CD14-positive monocyte (primary cell): ENCODE measurements around the gene KCNE4. TPM values are rescaled to one million over a fixed set of nuclear protein-coding genes. Genes with fewer than 3 reads are reported as not detected.

ENCODE experiments used
- DNase-seq, 3 donors: peaks; one replicate each; pipeline ENCODE4 v3.0.0-alpha.2; 2011 to 2022
- H2AFZ ChIP-seq: 2 replicates; pipeline ENCODE4 v1.6.0; 2012; ENCODE audit warnings: mild to moderate bottlenecking, low read depth, low read length, inconsistent platforms; ENCODE audit not compliant: insufficient read depth, poor library complexity, severe bottlenecking
- H3K27ac ChIP-seq, 2 donors: 1 replicate in 1 of 2; 2 replicates in 1 of 2; pipeline ENCODE4 v1.5.1; 2012 to 2013; ENCODE audit warnings: low read length in 2 of 2, control low read depth in 1 of 2, inconsistent platforms in 1 of 2, low read depth in 1 of 2, mild to moderate bottlenecking in 1 of 2
- H3K27me3 ChIP-seq, 2 donors: one replicate each; pipeline versions ENCODE4 v1.6.0 to v1.6.1; 2011 to 2013; ENCODE audit warnings: low read length in 2 of 2; ENCODE audit not compliant: control insufficient read depth in 2 of 2, insufficient read depth in 2 of 2
- H3K36me3 ChIP-seq, 2 donors: replicated peaks in 1 of 2; 1 replicate in 1 of 2; 2 replicates in 1 of 2; pipeline versions ENCODE4 v1.5.1 to v1.6.1; 2012 to 2013; ENCODE audit warnings: low read length in 2 of 2, control low read depth in 1 of 2, inconsistent platforms in 1 of 2, mild to moderate bottlenecking in 1 of 2; ENCODE audit not compliant: insufficient read depth in 2 of 2, control insufficient read depth in 1 of 2
- H3K4me1 ChIP-seq, 2 donors: 1 replicate in 1 of 2; 2 replicates in 1 of 2; pipeline versions ENCODE4 v1.5.1 to v1.6.1; 2012 to 2013; ENCODE audit warnings: low read length in 2 of 2, control low read depth in 1 of 2, inconsistent platforms in 1 of 2, mild to moderate bottlenecking in 1 of 2, moderate library complexity in 1 of 2; ENCODE audit not compliant: insufficient read depth in 2 of 2, control insufficient read depth in 1 of 2
- H3K4me2 ChIP-seq: replicated peaks from 2 replicates; pipeline ENCODE3; 2012; ENCODE audit warnings: low read length, moderate library complexity, mild to moderate bottlenecking; ENCODE audit not compliant: poor library complexity, severe bottlenecking; ENCODE audit errors: extremely low read depth
- H3K4me3 ChIP-seq, 3 experiments: fragments of 200-600 bp in 1 of 3; sonication (generic) in 1 of 3; replicated peaks in 1 of 3; 1 replicate in 2 of 3; 2 replicates in 1 of 3; pipeline ENCODE4 v1.5.1; 2011 to 2013; ENCODE audit warnings: low read length in 3 of 3, mild to moderate bottlenecking in 3 of 3, control low read depth in 2 of 3, low read depth in 2 of 3, inconsistent platforms in 1 of 3, moderate library complexity in 1 of 3
- H3K79me2 ChIP-seq: 2 replicates; pipeline ENCODE4 v1.6.0; 2012; ENCODE audit warnings: mild to moderate bottlenecking, control low read depth, inconsistent platforms, low read length, moderate library complexity; ENCODE audit not compliant: insufficient read depth
- H3K9ac ChIP-seq: 2 replicates; pipeline ENCODE4 v1.6.0; 2017; ENCODE audit warnings: low read length, mild to moderate bottlenecking; ENCODE audit not compliant: insufficient read depth, poor library complexity, severe bottlenecking
- H3K9me3 ChIP-seq, 2 donors: replicated peaks in 1 of 2; 1 replicate in 1 of 2; 2 replicates in 1 of 2; pipeline versions ENCODE4 v1.5.1 to v1.6.1; 2012 to 2013; ENCODE audit warnings: low read length in 2 of 2, control low read depth in 1 of 2; ENCODE audit not compliant: control insufficient read depth in 1 of 2, insufficient read depth in 1 of 2
- H4K20me1 ChIP-seq: 2 replicates; pipeline ENCODE4 v1.6.0; 2012; ENCODE audit warnings: mild to moderate bottlenecking, low read length, control low read depth, moderate library complexity; ENCODE audit not compliant: insufficient read depth
- H3K27ac Mint-ChIP-seq, 7 donors: one replicate each; pipeline ENCODE4 v1.8.0; 2020; ENCODE audit warnings: mild to moderate bottlenecking in 7 of 7, mixed read lengths in 7 of 7, moderate library complexity in 6 of 7, inconsistent platforms in 2 of 7
- H3K27me3 Mint-ChIP-seq, 3 donors: one replicate each; pipeline ENCODE4 v1.8.0; 2021 to 2022; ENCODE audit warnings: low read depth in 3 of 3, mild to moderate bottlenecking in 3 of 3, mixed read lengths in 3 of 3, moderate library complexity in 3 of 3, inconsistent platforms in 1 of 3
- H3K36me3 Mint-ChIP-seq, 2 donors: one replicate each; pipeline ENCODE4 v1.8.0; 2020; ENCODE audit warnings: mixed read lengths in 2 of 2, inconsistent platforms in 1 of 2, mild to moderate bottlenecking in 1 of 2
- H3K4me1 Mint-ChIP-seq: one replicate; pipeline ENCODE4 v1.8.0; 2020; ENCODE audit warnings: mild to moderate bottlenecking, mixed read lengths
- H3K4me3 Mint-ChIP-seq, 2 donors: one replicate each; pipeline ENCODE4 v1.8.0; 2020; ENCODE audit warnings: mild to moderate bottlenecking in 2 of 2, mixed read lengths in 2 of 2, moderate library complexity in 1 of 2
- H3K9me3 Mint-ChIP-seq, 7 donors: one replicate each; pipeline ENCODE4 v1.8.0; 2020 to 2022; ENCODE audit warnings: mixed read lengths in 7 of 7, mild to moderate bottlenecking in 6 of 7, moderate library complexity in 6 of 7, inconsistent platforms in 2 of 7
- CTCF ChIP-seq: fragments of 200-600 bp; IDR thresholded peaks from one replicate; pipeline ENCODE4 v1.8.0; 2022; ENCODE audit warnings: antibody characterized with exemption, mild to moderate bottlenecking
- WGBS: methylation state at CpG from one replicate; pipeline ENCODE4 v1.1.5; 2013; ENCODE audit warnings: missing lambda C conversion rate; ENCODE audit not compliant: insufficient coverage; 5-methylcytosine and 5-hydroxymethylcytosine counted together
- intact Hi-C, 2 donors: fragments of 100-400 bp; cut with micrococcal nuclease; formaldehyde crosslinking; loops; one replicate each; pipeline versions ENCODE4 v1.15.0 to v1.15.1; 2023
- polyA plus RNA-seq, 3 donors: library from polyadenylated mRNA; depleted of rRNA in 1 of 3; unstranded in 2 of 3; stranded (reverse) in 1 of 3; fragments of 300-500 nt in 2 of 3; fragments of >200 nt in 1 of 3; fragmentation: Illumina TruSeq in 2 of 3; gene quantifications; 1 replicate in 2 of 3; 2 replicates in 1 of 3; pipeline ENCODE4 v1.2.3, GENCODE V29; 2012 to 2021

KCNE4 gene
- polyA plus RNA-seq, 3 donors, result not detected

DNA sequence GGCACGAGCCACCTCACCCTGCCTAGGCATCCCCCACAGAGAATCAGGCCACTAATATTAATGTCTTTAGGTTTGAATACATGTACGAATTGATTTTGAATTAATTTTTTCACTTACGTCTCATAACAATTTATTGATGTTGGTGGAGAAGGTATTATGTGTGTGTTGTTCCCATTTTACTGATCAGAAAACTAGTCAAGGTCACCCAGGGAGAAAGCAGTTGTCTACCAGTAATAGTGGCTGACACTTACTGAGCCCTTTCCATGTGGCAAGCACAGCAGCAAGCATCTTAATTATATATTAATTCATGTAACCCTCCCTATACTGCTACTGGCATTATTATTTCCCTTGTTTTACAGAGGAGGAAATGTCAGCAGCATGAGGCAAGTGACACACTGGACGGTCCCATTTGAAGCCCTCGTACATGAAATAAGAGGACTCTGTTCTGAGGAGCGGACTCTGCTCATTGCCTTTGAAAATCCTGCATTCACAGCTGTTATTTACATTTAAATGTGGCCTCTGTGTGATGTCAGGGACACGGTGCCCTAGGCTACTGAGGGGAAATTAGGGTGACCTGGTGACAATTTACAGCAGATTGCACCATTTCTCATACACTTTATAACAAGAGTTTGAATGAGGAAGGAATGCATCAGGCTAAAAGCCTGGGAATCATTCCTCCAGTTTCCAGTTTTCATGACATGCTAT is 30.9 kb upstream of the KCNE4 start:
- H3K27me3 Mint-ChIP-seq, result peaks cover 0 to 3% (median 2%) of the 10 kb centered on the region in 3 donors
- Histone ChIP-seq H3K27me3 (no peaks in the 10 kb centered on the region), H2AFZ (no peak overlapping the region), H3K27ac (no peak overlapping the region), H3K4me1 (no peaks in the 10 kb centered on the region), H3K36me3 (no peaks in the 10 kb centered on the region), H3K4me3 (no peak overlapping the region), H3K9me3 (peaks cover 0 to 3% of the 10 kb centered on the region in 2 donors), H3K79me2 (no peaks in the 10 kb centered on the region), H3K4me2 (no peak overlapping the region), H3K9ac (no peak overlapping the region), H4K20me1 (no peaks in the 10 kb centered on the region)
- H3K27ac Mint-ChIP-seq, result no peak overlapping the region
- intact Hi-C loops, result no loop called here
- no peaks in the 10 kb centered on the region for H3K4me1 Mint-ChIP-seq
- no peak overlapping the region for H3K4me3 Mint-ChIP-seq
- no peaks in the 10 kb centered on the region for H3K36me3 Mint-ChIP-seq
- TF ChIP-seq CTCF, result no peak
- WGBS, result 83% methylated on average over 2 of the region's 7 CpGs
- H3K9me3 Mint-ChIP-seq, result peaks cover 0 to 4% (median 0%) of the 10 kb centered on the region in 7 donors
- no peak for DNase-seq

DNA sequence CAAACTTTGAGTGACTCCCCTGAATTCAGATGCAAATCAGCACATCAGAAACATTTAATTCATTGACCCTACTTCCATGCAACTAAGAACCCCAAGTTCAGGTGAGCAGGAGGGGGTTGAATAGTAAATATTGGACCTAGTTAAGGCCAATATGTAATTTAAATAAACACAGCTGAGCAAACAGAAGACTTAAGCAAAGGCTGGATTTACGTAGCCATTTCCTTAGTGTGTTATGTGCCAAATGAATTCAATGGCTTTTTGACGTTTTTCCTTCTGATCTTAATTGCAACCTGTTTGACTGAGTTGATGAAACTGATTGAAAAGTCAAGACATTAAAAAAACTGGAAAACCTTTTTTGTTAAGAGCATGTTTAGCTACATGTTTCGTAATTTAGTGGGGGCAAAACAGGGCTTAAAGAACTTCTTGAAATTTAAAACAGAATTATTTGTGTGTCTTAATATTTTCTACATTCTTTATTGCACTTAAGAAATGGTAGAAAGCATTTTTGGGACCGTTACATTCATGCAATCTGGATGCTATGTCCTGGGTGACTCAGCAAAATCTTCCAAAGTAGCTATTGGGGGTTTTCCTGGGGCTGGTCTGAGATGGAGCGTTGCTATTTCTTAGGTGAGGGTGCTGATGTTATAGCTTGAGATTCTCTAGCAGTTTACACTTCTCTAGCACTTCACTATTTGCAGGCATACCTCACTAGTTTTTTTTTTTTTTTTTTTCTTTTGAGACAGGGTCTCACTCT is 25.5 kb upstream of the KCNE4 start:
- no peak overlapping the region for H3K27ac ChIP-seq

More for the DNA sequence above, 25.5 kb upstream of the KCNE4 start:
- WGBS, result 83% methylated on average over 2 of the region's 5 CpGs
- H3K36me3 ChIP-seq, result no peaks in the 10 kb centered on the region
- DNase-seq, result no peak
- no peak overlapping the region for H3K4me2 ChIP-seq
- Mint-ChIP-seq H3K36me3 (no peaks in the 10 kb centered on the region), H3K4me3 (no peak overlapping the region), H3K4me1 (no peaks in the 10 kb centered on the region), H3K9me3 (peaks cover 0 to 5% (median under 1%) of the 10 kb centered on the region in 7 donors), H3K27me3 (peaks cover 2 to 5% (median 2%) of the 10 kb centered on the region in 3 donors), H3K27ac (no peak overlapping the region)
- no peak overlapping the region for H2AFZ ChIP-seq
- H3K4me1 ChIP-seq, result no peaks in the 10 kb centered on the region
- H4K20me1 ChIP-seq, result no peaks in the 10 kb centered on the region
- H3K9me3 ChIP-seq, result peaks cover 0 to under 1% of the 10 kb centered on the region in 2 donors
- TF ChIP-seq CTCF, result no peak
- no peak overlapping the region for H3K4me3 ChIP-seq
- no peak overlapping the region for H3K9ac ChIP-seq
- no peaks in the 10 kb centered on the region for H3K79me2 ChIP-seq
- H3K27me3 ChIP-seq, result no peaks in the 10 kb centered on the region
- intact Hi-C loops, result no loop called here
